ENCODE data around the gene SGPP1.

- TF ChIP-seq CTCF (conservative IDR thresholded peaks at IDR 0.05 in 1 of 2, IDR thresholded peaks at IDR 0.05 in 1 of 2; ENCODE audit: extremely low read depth in 1 of 2, insufficient read depth in 1 of 2, low read depth in 1 of 2, low read length in 2 of 2) (no peak), EZH2 (IDR thresholded peaks at IDR 0.05; ENCODE audit: borderline replicate concordance, low read length) (no peak)
Measured at GRCh38 chr14:63650256-63650952, 77.5 kb downstream of the SGPP1 start.

Data from mammary epithelial cell (primary cell).